Stimulated activated CD4-positive, alpha-beta T cell treated with anti-CD3 and anti-CD28 coated beads, TNF-alpha, amount 100 ng/mL, for 1 hour (primary cell): ENCODE measurements around the gene CHRNG.
"Not testable (repeated sequence)": the region's sequence is repeated elsewhere in the genome, so short reads cannot be mapped to it uniquely, and the experiment has no call there.

Source experiments
- DNase-seq, 3 donors: peaks; one replicate each; pipeline ENCODE4 v3.0.0-alpha.2; 2020; ENCODE audit warnings: low read depth in 3 of 3, low spot score in 1 of 3

CHRNG gene

GRCh38 chr2:232527905-232528470, 11.5 kb upstream of the CHRNG start:
- DNase-seq = no peak

GRCh38 chr2:232528746-232529460, 10.6 kb upstream of the CHRNG start:
- DNase-seq = no peak

GRCh38 chr2:232529806-232530547, 9.5 kb upstream of the CHRNG start:
- DNase-seq = no peak

GRCh38 chr2:232530626-232531260, 8.7 kb upstream of the CHRNG start:
- DNase-seq = no peak

GRCh38 chr2:232532419-232532818, 7.1 kb upstream of the CHRNG start:
- DNase-seq = no peak

- not testable (repeated sequence) for DNase-seq
Measured at GRCh38 chr2:232532821-232533220, 6.7 kb upstream of the CHRNG start.

GRCh38 chr2:232533944-232534710, 5.4 kb upstream of the CHRNG start:
- no peak for DNase-seq

- DNase-seq = no peak
Measured at GRCh38 chr2:232534940-232535651, 4.4 kb upstream of the CHRNG start.

GRCh38 chr2:232535761-232536530, 3.5 kb upstream of the CHRNG start:
- no peak for DNase-seq

GRCh38 chr2:232537079-232537478, 2.4 kb upstream of the CHRNG start:
- DNase-seq = no peak

- no peak for DNase-seq
Measured at GRCh38 chr2:232537499-232537898, 2.0 kb upstream of the CHRNG start.

GRCh38 chr2:232538671-232539070, 821 bp upstream of the CHRNG start:
- no peak for DNase-seq

GRCh38 chr2:232540441-232541041, 1.0 kb downstream of the CHRNG start:
- no peak for DNase-seq

GRCh38 chr2:232541195-232541960, 1.9 kb downstream of the CHRNG start:
- no peak for DNase-seq

- DNase-seq = no peak
Measured at GRCh38 chr2:232541961-232542714, 2.6 kb downstream of the CHRNG start.

GRCh38 chr2:232542715-232543467, 3.4 kb downstream of the CHRNG start:
- DNase-seq = no peak

GRCh38 chr2:232543491-232543890, 4.0 kb downstream of the CHRNG start:
- no peak for DNase-seq
